Endodermal cell (in vitro differentiated cells): ENCODE measurements around the gene RPH3AL. TPM values are rescaled to one million over a fixed set of nuclear protein-coding genes. Genes with fewer than 3 reads are reported as not detected.

ENCODE experiments used
- DNase-seq: peaks from one replicate; pipeline ENCODE4 v3.0.0-alpha.2; 2017
- H3K27ac ChIP-seq: 2 replicates; pipeline ENCODE4 v1.5.1; 2013; ENCODE audit warnings: mild to moderate bottlenecking, low read depth, low read length, moderate library complexity
- H3K27me3 ChIP-seq: 2 replicates; pipeline ENCODE4 v1.6.1; 2013; ENCODE audit warnings: mild to moderate bottlenecking, low read length, moderate library complexity; ENCODE audit not compliant: insufficient read depth, control insufficient read depth, poor library complexity, severe bottlenecking
- H3K36me3 ChIP-seq: 2 replicates; pipeline ENCODE4 v1.7.0; 2013; ENCODE audit warnings: mild to moderate bottlenecking, low read length, moderate library complexity; ENCODE audit not compliant: control insufficient read depth, insufficient read depth
- H3K4me1 ChIP-seq: one replicate; pipeline ENCODE4 v1.7.0; 2013; ENCODE audit warnings: low read length; ENCODE audit not compliant: control insufficient read depth, insufficient read depth
- H3K4me3 ChIP-seq: 2 replicates; pipeline ENCODE4 v1.5.1; 2013; ENCODE audit warnings: mild to moderate bottlenecking, low read length, moderate library complexity
- H3K9ac ChIP-seq: 2 replicates; pipeline ENCODE4 v1.6.1; 2013; ENCODE audit warnings: mild to moderate bottlenecking, low read length, moderate library complexity; ENCODE audit not compliant: poor library complexity, severe bottlenecking; ENCODE audit errors: extremely low read depth
- H3K9me3 ChIP-seq: 2 replicates; pipeline ENCODE4 v1.6.1; 2013; ENCODE audit warnings: mild to moderate bottlenecking, low read length, moderate library complexity; ENCODE audit not compliant: control insufficient read depth
- H3K27ac Mint-ChIP-seq: 2 replicates; pipeline ENCODE4 v1.8.0; 2020; ENCODE audit warnings: mixed read lengths
- H3K27me3 Mint-ChIP-seq: 2 replicates; pipeline ENCODE4 v1.8.0; 2021; ENCODE audit warnings: mild to moderate bottlenecking, mixed read lengths; ENCODE audit not compliant: insufficient read depth
- H3K36me3 Mint-ChIP-seq: 2 replicates; pipeline ENCODE4 v1.8.0; 2020; ENCODE audit warnings: low read depth, mixed read lengths
- H3K4me1 Mint-ChIP-seq: 2 replicates; pipeline ENCODE4 v1.8.0; 2020; ENCODE audit warnings: mixed read lengths
- H3K4me3 Mint-ChIP-seq: 2 replicates; pipeline ENCODE4 v1.8.0; 2020; ENCODE audit warnings: mild to moderate bottlenecking, moderate library complexity, mixed read lengths
- H3K9me3 Mint-ChIP-seq: 2 replicates; pipeline ENCODE4 v1.8.0; 2020; ENCODE audit warnings: mild to moderate bottlenecking, mixed read lengths
- WGBS, 2 experiments: methylation state at CpG; one replicate each; pipeline versions ENCODE4 v1.1.5 to v1.1.7; 2013; ENCODE audit warnings: missing lambda C conversion rate in 2 of 2, mixed read lengths in 1 of 2; ENCODE audit not compliant: insufficient coverage in 1 of 2, insufficient read length in 1 of 2; 5-methylcytosine and 5-hydroxymethylcytosine counted together
- total RNA-seq, 2 donors: library from RNA; stranded (reverse); fragmentation: NEBNext Ultra II Directional in 1 of 2; extraction: Animal tissue kit (Norgen Biotek cat#: 25700) in 1 of 2; gene quantifications; 2 replicates in 1 of 2; 3 replicates in 1 of 2; pipeline ENCODE4 v1.2.1, GENCODE V29; 2021
- TF ChIP-seq, protein P1 (sequence below): fragments of 200-600 bp; sonication (generic); conservative IDR thresholded peaks from 2 replicates; pipeline ENCODE4 v1.5.0; 2021; ENCODE audit warnings: antibody characterized with exemption, mild to moderate bottlenecking

The RPH3AL gene
- total RNA-seq, 2 donors from 2014 or later: 14.7 to 16.9 TPM

GRCh38 chr17:265718-266117, 86.9 kb downstream of the RPH3AL start:
- DNase-seq: no peak
- WGBS, 2 experiments: 71 to 94% methylated on average over 3 to 10 of the region's 10 CpGs
- H3K27ac ChIP-seq: no peak overlapping the region
- Mint-ChIP-seq H3K27me3 (peaks cover 5% of the 10 kb centered on the region), H3K36me3 (peaks cover 23% of the 10 kb centered on the region), H3K4me1 (peaks cover 2% of the 10 kb centered on the region), H3K27ac (no peak overlapping the region), H3K9me3 (peaks cover 19% of the 10 kb centered on the region), H3K4me3 (no peak overlapping the region)
- H3K4me3 ChIP-seq: no peak overlapping the region
- H3K4me1 ChIP-seq: no peaks in the 10 kb centered on the region
- no peak overlapping the region for H3K9ac ChIP-seq
- H3K36me3 ChIP-seq: no peaks in the 10 kb centered on the region
- TF ChIP-seq, protein P1, sequence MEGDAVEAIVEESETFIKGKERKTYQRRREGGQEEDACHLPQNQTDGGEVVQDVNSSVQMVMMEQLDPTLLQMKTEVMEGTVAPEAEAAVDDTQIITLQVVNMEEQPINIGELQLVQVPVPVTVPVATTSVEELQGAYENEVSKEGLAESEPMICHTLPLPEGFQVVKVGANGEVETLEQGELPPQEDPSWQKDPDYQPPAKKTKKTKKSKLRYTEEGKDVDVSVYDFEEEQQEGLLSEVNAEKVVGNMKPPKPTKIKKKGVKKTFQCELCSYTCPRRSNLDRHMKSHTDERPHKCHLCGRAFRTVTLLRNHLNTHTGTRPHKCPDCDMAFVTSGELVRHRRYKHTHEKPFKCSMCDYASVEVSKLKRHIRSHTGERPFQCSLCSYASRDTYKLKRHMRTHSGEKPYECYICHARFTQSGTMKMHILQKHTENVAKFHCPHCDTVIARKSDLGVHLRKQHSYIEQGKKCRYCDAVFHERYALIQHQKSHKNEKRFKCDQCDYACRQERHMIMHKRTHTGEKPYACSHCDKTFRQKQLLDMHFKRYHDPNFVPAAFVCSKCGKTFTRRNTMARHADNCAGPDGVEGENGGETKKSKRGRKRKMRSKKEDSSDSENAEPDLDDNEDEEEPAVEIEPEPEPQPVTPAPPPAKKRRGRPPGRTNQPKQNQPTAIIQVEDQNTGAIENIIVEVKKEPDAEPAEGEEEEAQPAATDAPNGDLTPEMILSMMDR: no peak
- H3K9me3 ChIP-seq: no peaks in the 10 kb centered on the region
- H3K27me3 ChIP-seq: no peaks in the 10 kb centered on the region

DNA sequence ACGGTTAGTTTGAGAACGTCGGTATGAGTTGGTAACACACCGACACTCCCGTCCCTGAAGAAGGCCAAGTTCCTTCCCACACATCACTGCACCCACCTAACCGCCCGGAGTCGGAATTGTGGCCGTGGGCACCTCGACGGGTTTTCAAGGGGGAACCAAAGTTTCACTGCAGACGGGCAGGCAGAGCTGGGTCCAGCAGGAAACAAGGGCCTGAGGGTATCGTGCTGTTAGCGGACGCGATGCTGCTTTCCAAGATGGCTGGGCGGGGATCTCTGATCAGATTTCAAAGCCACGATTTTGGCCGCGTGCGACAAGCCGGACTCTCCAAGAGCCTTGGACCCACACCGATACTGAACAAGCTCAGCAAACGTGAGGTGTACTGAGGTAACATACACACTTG, 88.8 kb downstream of the RPH3AL start:
- no peak overlapping the region for H3K4me3 ChIP-seq
- TF ChIP-seq, protein P1: no peak
- H3K9ac ChIP-seq: no peak overlapping the region
- Mint-ChIP-seq H3K4me1 (peaks cover 18% of the 10 kb centered on the region), H3K27me3 (peaks cover 21% of the 10 kb centered on the region), H3K9me3 (peaks cover 19% of the 10 kb centered on the region), H3K36me3 (peaks cover 26% of the 10 kb centered on the region), H3K27ac (no peak overlapping the region), H3K4me3 (no peak overlapping the region)
- H3K27ac ChIP-seq: no peak overlapping the region
- 88 to 95% methylated on average over 22 to 24 of the region's 24 CpGs for whole genome bisulfite sequencing, 2 experiments
- peak; percentile 39 for DNase-seq
- no peaks in the 10 kb centered on the region for H3K36me3 ChIP-seq
- H3K4me1 ChIP-seq: no peaks in the 10 kb centered on the region
- no peaks in the 10 kb centered on the region for H3K27me3 ChIP-seq
- no peaks in the 10 kb centered on the region for H3K9me3 ChIP-seq

GRCh38 chr17:263271-263670, 89.3 kb downstream of the RPH3AL start:
- WGBS, 2 experiments: 96 to 97% methylated on average over 18 of the region's 18 CpGs
- H3K4me3 ChIP-seq: no peak overlapping the region
- H3K4me1 Mint-ChIP-seq: peaks cover 18% of the 10 kb centered on the region
- no peak overlapping the region for H3K4me3 Mint-ChIP-seq
- H3K36me3 Mint-ChIP-seq: peaks cover 26% of the 10 kb centered on the region
- DNase-seq: no peak
- TF ChIP-seq, protein P1: no peak
- peaks cover 24% of the 10 kb centered on the region for H3K27me3 Mint-ChIP-seq
- H3K9me3 ChIP-seq: no peaks in the 10 kb centered on the region
- H3K27ac ChIP-seq: no peak overlapping the region
- H3K27me3 ChIP-seq: no peaks in the 10 kb centered on the region
- no peaks in the 10 kb centered on the region for H3K4me1 ChIP-seq
- no peak overlapping the region for H3K9ac ChIP-seq
- peaks cover 19% of the 10 kb centered on the region for H3K9me3 Mint-ChIP-seq
- H3K27ac Mint-ChIP-seq: no peak overlapping the region
- no peaks in the 10 kb centered on the region for H3K36me3 ChIP-seq
